ENCODE results near the gene C5AR2. TPM values are rescaled to one million over a fixed set of nuclear protein-coding genes. Genes with fewer than 3 reads are reported as not detected.

Gene C5AR2
- total RNA-seq, 2 experiments from 2014 or later, result 0.06 to 0.19 TPM

GRCh38 chr19:47377208-47377701 lies 45.3 kb downstream of the C5AR2 start:
- Histone ChIP-seq H3K27ac (ENCODE audit: low read depth in 1 of 2, low read length in 2 of 2) (no peak overlapping the region), H3K4me1 (ENCODE audit: insufficient read depth, low read length) (peaks cover 16% of the 10 kb centered on the region), H3K36me3 (ENCODE audit: insufficient read depth, low read length) (peaks cover 83% of the 10 kb centered on the region), H3K27me3 (ENCODE audit: control insufficient read depth in 1 of 2, insufficient read depth in 2 of 2, low read length in 2 of 2) (no peaks in the 10 kb centered on the region), H3K4me3 (ENCODE audit: low read length) (no peak overlapping the region), H3K9me3 (ENCODE audit: control insufficient read depth in 1 of 2, insufficient read depth in 1 of 2, low read length in 2 of 2) (no peaks in the 10 kb centered on the region)
- no peak for TF ChIP-seq CTCF (IDR thresholded peaks at IDR 0.05)
- H3K9me3 Mint-ChIP-seq, result no peaks in the 10 kb centered on the region
- DNase-seq (peak in 1 of 14 experiments; percentile 13), ATAC-seq (ENCODE audit: poor library complexity) (no peak)
- H3K4me3 Mint-ChIP-seq, result no peak overlapping the region
- ChIA-PET CTCF (interaction anchor here (1.6 kb wide), 1 partner anchor 14 kb away, joined by 4 read pairs; no protein-coding TSS in a partner anchor), POLR2A (no interaction called here)
- intact Hi-C loops (cut with DNase I, micrococcal nuclease), result no loop called here
- H3K27ac Mint-ChIP-seq, result no peak overlapping the region
- peaks cover 17% of the 10 kb centered on the region for H3K4me1 Mint-ChIP-seq (ENCODE audit: low read depth)
- no peaks in the 10 kb centered on the region for H3K27me3 Mint-ChIP-seq
- peaks cover 69% of the 10 kb centered on the region for H3K36me3 Mint-ChIP-seq (ENCODE audit: low read depth)

GRCh38 chr19:47377801-47378200 lies 45.8 kb downstream of the C5AR2 start:
- ChIA-PET CTCF (interaction anchor here (1.6 kb wide), 1 partner anchor 13 kb away, joined by 4 read pairs; no protein-coding TSS in a partner anchor), POLR2A (no interaction called here)
- no peak for TF ChIP-seq CTCF (IDR thresholded peaks at IDR 0.05)
- peaks cover 20% of the 10 kb centered on the region for H3K4me1 Mint-ChIP-seq (ENCODE audit: low read depth)
- H3K36me3 Mint-ChIP-seq (ENCODE audit: low read depth), result peaks cover 70% of the 10 kb centered on the region
- no peak for DNase-seq
- H3K4me3 Mint-ChIP-seq, result no peak overlapping the region
- H3K27ac Mint-ChIP-seq, result no peak overlapping the region
- Histone ChIP-seq H3K27me3 (ENCODE audit: control insufficient read depth in 1 of 2, insufficient read depth in 2 of 2, low read length in 2 of 2) (no peaks in the 10 kb centered on the region), H3K4me1 (ENCODE audit: insufficient read depth, low read length) (peaks cover 17% of the 10 kb centered on the region), H3K27ac (ENCODE audit: low read depth in 1 of 2, low read length in 2 of 2) (no peak overlapping the region), H3K9me3 (ENCODE audit: control insufficient read depth in 1 of 2, insufficient read depth in 1 of 2, low read length in 2 of 2) (no peaks in the 10 kb centered on the region), H3K36me3 (ENCODE audit: insufficient read depth, low read length) (peaks cover 78% of the 10 kb centered on the region), H3K4me3 (ENCODE audit: low read length) (no peak overlapping the region)
- H3K9me3 Mint-ChIP-seq, result no peaks in the 10 kb centered on the region
- H3K27me3 Mint-ChIP-seq, result no peaks in the 10 kb centered on the region
- no peak for ATAC-seq (ENCODE audit: poor library complexity)
- intact Hi-C loops (cut with DNase I, micrococcal nuclease), result no loop called here

- intact Hi-C loops (cut with DNase I, micrococcal nuclease), result no loop called here
- CTCF ChIA-PET, result interaction anchor here (1.6 kb wide), 1 partner anchor 13 kb away, joined by 4 read pairs; no protein-coding TSS in a partner anchor
- Histone ChIP-seq H3K27ac (ENCODE audit: low read depth in 1 of 2, low read length in 2 of 2) (no peak overlapping the region), H3K36me3 (ENCODE audit: insufficient read depth, low read length) (peaks cover 73% of the 10 kb centered on the region), H3K4me3 (ENCODE audit: low read length) (no peak overlapping the region), H3K27me3 (ENCODE audit: control insufficient read depth in 1 of 2, insufficient read depth in 2 of 2, low read length in 2 of 2) (no peaks in the 10 kb centered on the region), H3K9me3 (ENCODE audit: control insufficient read depth in 1 of 2, insufficient read depth in 1 of 2, low read length in 2 of 2) (no peaks in the 10 kb centered on the region), H3K4me1 (ENCODE audit: insufficient read depth, low read length) (peaks cover 17% of the 10 kb centered on the region)
- no peak for DNase-seq
- Mint-ChIP-seq H3K27me3 (no peaks in the 10 kb centered on the region), H3K4me3 (no peak overlapping the region), H3K27ac (no peak overlapping the region), H3K9me3 (no peaks in the 10 kb centered on the region), H3K36me3 (ENCODE audit: low read depth) (peaks cover 70% of the 10 kb centered on the region), H3K4me1 (ENCODE audit: low read depth) (peaks cover 23% of the 10 kb centered on the region)
- POLR2A ChIA-PET, result no interaction called here
- no peak for ATAC-seq (ENCODE audit: poor library complexity)
- TF ChIP-seq CTCF (IDR thresholded peaks at IDR 0.05), result no peak
These were observed 46.3 kb downstream of the C5AR2 start for GRCh38 chr19:47378246-47378645.

Measured in CD4-positive, alpha-beta T cell (primary cell).